Neural cell (in vitro differentiated cells): ENCODE data around the gene HMCN2. TPM values are rescaled to one million over a fixed set of nuclear protein-coding genes. Genes with fewer than 3 reads are reported as not detected.

Source experiments
- H2AFZ ChIP-seq: fragments of 200-600, 300-800 bp; sonication (generic), shearing (Covaris generic); 2 replicates; pipeline ENCODE4 v1.6.0; 2014; ENCODE audit warnings: low read depth, mild to moderate bottlenecking, antibody characterized with exemption, low read length, moderate library complexity
- H3F3A ChIP-seq: fragments of 200-600 bp; shearing (Covaris generic); 2 replicates; pipeline ENCODE4 v1.6.1; 2016; ENCODE audit warnings: mild to moderate bottlenecking, moderate library complexity, mixed read lengths, antibody characterized with exemption, low read length; ENCODE audit not compliant: insufficient read depth, poor library complexity, severe bottlenecking
- H3K27ac ChIP-seq: fragments of 200-600, 300-800 bp; sonication (generic), shearing (Covaris generic); 2 replicates; pipeline ENCODE4 v1.5.1; 2014; ENCODE audit warnings: mild to moderate bottlenecking, low read length, moderate library complexity
- H3K27me3 ChIP-seq: fragments of 300-800, 200-600 bp; sonication (generic), shearing (Covaris generic); 2 replicates; pipeline ENCODE4 v1.6.0; 2014; ENCODE audit warnings: mild to moderate bottlenecking, low read depth, low read length, moderate library complexity; ENCODE audit not compliant: insufficient read depth
- H3K36me3 ChIP-seq: fragments of 300-800, 200-600 bp; sonication (generic), shearing (Covaris generic); 2 replicates; pipeline ENCODE4 v1.5.1; 2014; ENCODE audit warnings: mild to moderate bottlenecking, antibody characterized with exemption, low read length, moderate library complexity; ENCODE audit not compliant: insufficient read depth
- H3K4me2 ChIP-seq: fragments of 300-800, 200-600 bp; sonication (generic), shearing (Covaris generic); 2 replicates; pipeline ENCODE4 v1.6.0; 2014; ENCODE audit warnings: mild to moderate bottlenecking, low read length
- H3K4me3 ChIP-seq: fragments of 300-800, 200-600 bp; sonication (generic), shearing (Covaris generic); 2 replicates; pipeline ENCODE4 v1.5.1; 2014; ENCODE audit warnings: mild to moderate bottlenecking, low read length, moderate library complexity
- H3K79me2 ChIP-seq: fragments of 200-600 bp; shearing (Covaris generic); replicated peaks from 2 replicates; pipeline ENCODE4 v1.6.0; 2014; ENCODE audit warnings: mild to moderate bottlenecking, low read length, moderate library complexity; ENCODE audit not compliant: insufficient read depth
- H3K9ac ChIP-seq: fragments of 300-800, 200-600 bp; sonication (generic), shearing (Covaris generic); 2 replicates; pipeline ENCODE4 v1.6.1; 2016; ENCODE audit warnings: mild to moderate bottlenecking, low read length, mixed read lengths
- H3K9me2 ChIP-seq: fragments of 200-600 bp; shearing (Covaris generic); 2 replicates; pipeline ENCODE4 v1.6.1; 2016; ENCODE audit warnings: mild to moderate bottlenecking, low read length, mixed read lengths; ENCODE audit not compliant: insufficient read depth
- H3K9me3 ChIP-seq: fragments of 200-600, 300-800 bp; sonication (generic), shearing (Covaris generic); 2 replicates; pipeline ENCODE4 v1.6.1; 2016; ENCODE audit warnings: mild to moderate bottlenecking, mixed run types, low read length, moderate library complexity, mixed read lengths
- H4K20me1 ChIP-seq: fragments of 200-600 bp; shearing (Covaris generic); 2 replicates; pipeline ENCODE4 v1.6.1; 2016; ENCODE audit warnings: mild to moderate bottlenecking, mixed run types; ENCODE audit not compliant: insufficient read depth
- CTCF ChIP-seq: fragments of 450-650 bp; IDR thresholded peaks from 2 replicates; pipeline ENCODE4 v1.5.1; 2014; ENCODE audit warnings: antibody characterized with exemption, mild to moderate bottlenecking, moderate library complexity; ENCODE audit not compliant: poor library complexity, severe bottlenecking
- EP300 ChIP-seq: fragments of 450-650 bp; conservative IDR thresholded peaks from 2 replicates; pipeline ENCODE4 v1.6.1; 2014; ENCODE audit warnings: antibody characterized with exemption, mild to moderate bottlenecking, moderate library complexity; ENCODE audit not compliant: poor library complexity, severe bottlenecking
- EZH2 ChIP-seq: fragments of 200-600, 300-800 bp; shearing (Covaris generic), sonication (generic); IDR thresholded peaks from 2 replicates; pipeline ENCODE4 v1.6.1; 2014; ENCODE audit warnings: antibody characterized with exemption, low read length, borderline replicate concordance, mild to moderate bottlenecking; ENCODE audit not compliant: insufficient read depth, poor library complexity, severe bottlenecking
- MXI1 ChIP-seq: fragments of 450-650 bp; conservative IDR thresholded peaks from 2 replicates; pipeline ENCODE4 v1.6.1; 2014; ENCODE audit warnings: antibody characterized with exemption, mild to moderate bottlenecking; ENCODE audit not compliant: poor library complexity, severe bottlenecking
- POLR2AphosphoS5 ChIP-seq: IDR thresholded peaks from 2 replicates; pipeline ENCODE4 v1.6.1; 2012
- RAD21 ChIP-seq: fragments of 450-650 bp; conservative IDR thresholded peaks from 2 replicates; pipeline ENCODE4 v1.6.1; 2014; ENCODE audit warnings: antibody characterized with exemption, mild to moderate bottlenecking, moderate library complexity
- REST ChIP-seq: IDR thresholded peaks from 2 replicates; pipeline ENCODE4 v1.6.1; 2012; ENCODE audit warnings: borderline replicate concordance
- SMC3 ChIP-seq: fragments of 450-650 bp; conservative IDR thresholded peaks from 2 replicates; pipeline ENCODE4 v1.6.1; 2014; ENCODE audit warnings: antibody characterized with exemption, mild to moderate bottlenecking, moderate library complexity; ENCODE audit not compliant: poor library complexity
- TAF1 ChIP-seq: IDR thresholded peaks from 2 replicates; pipeline ENCODE4 v1.6.1; 2012; ENCODE audit warnings: low read depth
- polyA plus RNA-seq: library from polyadenylated mRNA; depleted of rRNA; stranded (reverse); fragments of >200 nt; gene quantifications from 2 replicates; pipeline ENCODE4 v1.2.3, GENCODE V29; 2014

HMCN2 gene
- polyA plus RNA-seq, 1 donor from 2014 or later: 1.7 TPM

GRCh38 chr9:130285271-130285670, 19.7 kb downstream of the HMCN2 start:
- Histone ChIP-seq H4K20me1 (no peaks in the 10 kb centered on the region), H3K9ac (no peak overlapping the region), H3K9me2 (no peaks in the 10 kb centered on the region), H3K27me3 (no peaks in the 10 kb centered on the region), H3K79me2 (no peaks in the 10 kb centered on the region), H3K9me3 (no peaks in the 10 kb centered on the region), H3K4me3 (no peak overlapping the region), H2AFZ (no peak overlapping the region), H3K27ac (no peak overlapping the region), H3F3A (no peaks in the 10 kb centered on the region), H3K4me2 (no peak overlapping the region), H3K36me3 (no peaks in the 10 kb centered on the region)
- TF ChIP-seq EP300: no peak

- Histone ChIP-seq H4K20me1 (no peaks in the 10 kb centered on the region), H3K27me3 (no peaks in the 10 kb centered on the region), H3K9ac (no peak overlapping the region), H3K79me2 (no peaks in the 10 kb centered on the region), H3K4me3 (no peak overlapping the region), H3K36me3 (no peaks in the 10 kb centered on the region), H3K4me2 (no peak overlapping the region), H3F3A (no peaks in the 10 kb centered on the region), H3K9me3 (no peaks in the 10 kb centered on the region), H3K27ac (no peak overlapping the region), H3K9me2 (no peaks in the 10 kb centered on the region), H2AFZ (no peak overlapping the region)
- no peak for TF ChIP-seq CTCF
- no peak for TF ChIP-seq POLR2AphosphoS5
- no peak for TF ChIP-seq TAF1
- no peak for TF ChIP-seq EZH2
- no peak for TF ChIP-seq REST
- TF ChIP-seq RAD21: no peak
- no peak for TF ChIP-seq MXI1
- no peak for TF ChIP-seq SMC3
- TF ChIP-seq EP300: no peak
Observed at GRCh38 chr9:130286072-130286770, 20.7 kb downstream of the HMCN2 start.
